Adrenal gland (tissue), 5 donors: Measurements from ENCODE around the gene AOPEP.

Experiments used
- POLR2A ChIP-seq, 2 donors: fragments of 450-650 bp; IDR thresholded peaks; one replicate each; pipeline ENCODE4 v1.6.1; 2017; ENCODE audit warnings: antibody characterized with exemption in 2 of 2, mild to moderate bottlenecking in 2 of 2, moderate library complexity in 1 of 2
- TF ChIP-seq, protein P1 (sequence below), 6 experiments: fragments of 450-650 bp in 4 of 6; fragments of 200-600 bp in 2 of 6; sonication (generic) in 1 of 6; IDR thresholded peaks; 1 replicate in 5 of 6; 2 replicates in 1 of 6; pipeline versions ENCODE4 v1.5.1 to v1.8.0; 2016 to 2021; ENCODE audit warnings: antibody characterized with exemption in 6 of 6, mild to moderate bottlenecking in 2 of 6, moderate library complexity in 1 of 6
- donor health status: DM: no; HTN: no; CAD: no.

DNA sequence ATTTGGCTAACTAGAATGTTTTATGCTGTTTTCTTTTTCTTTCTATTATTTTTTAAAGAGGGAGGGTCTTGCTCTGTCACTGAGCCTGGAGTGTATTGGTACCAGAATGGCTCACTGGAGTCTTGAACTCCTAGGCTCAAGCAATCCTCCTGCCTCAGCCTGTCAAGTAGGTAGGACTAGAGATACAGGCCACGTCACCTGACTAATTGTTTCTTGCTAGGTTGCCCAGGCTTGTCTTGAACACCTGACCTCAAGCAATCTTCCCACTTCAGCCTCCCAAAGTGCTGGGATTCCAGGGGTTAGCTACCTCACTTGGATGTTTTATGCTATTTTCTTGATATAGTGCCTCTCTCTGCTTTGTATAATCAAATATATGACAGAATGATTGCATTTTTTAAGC, 166.2 kb downstream of the AOPEP start:
- no peak for TF ChIP-seq POLR2A (IDR thresholded peaks at IDR 0.05)
- TF ChIP-seq, protein P1, sequence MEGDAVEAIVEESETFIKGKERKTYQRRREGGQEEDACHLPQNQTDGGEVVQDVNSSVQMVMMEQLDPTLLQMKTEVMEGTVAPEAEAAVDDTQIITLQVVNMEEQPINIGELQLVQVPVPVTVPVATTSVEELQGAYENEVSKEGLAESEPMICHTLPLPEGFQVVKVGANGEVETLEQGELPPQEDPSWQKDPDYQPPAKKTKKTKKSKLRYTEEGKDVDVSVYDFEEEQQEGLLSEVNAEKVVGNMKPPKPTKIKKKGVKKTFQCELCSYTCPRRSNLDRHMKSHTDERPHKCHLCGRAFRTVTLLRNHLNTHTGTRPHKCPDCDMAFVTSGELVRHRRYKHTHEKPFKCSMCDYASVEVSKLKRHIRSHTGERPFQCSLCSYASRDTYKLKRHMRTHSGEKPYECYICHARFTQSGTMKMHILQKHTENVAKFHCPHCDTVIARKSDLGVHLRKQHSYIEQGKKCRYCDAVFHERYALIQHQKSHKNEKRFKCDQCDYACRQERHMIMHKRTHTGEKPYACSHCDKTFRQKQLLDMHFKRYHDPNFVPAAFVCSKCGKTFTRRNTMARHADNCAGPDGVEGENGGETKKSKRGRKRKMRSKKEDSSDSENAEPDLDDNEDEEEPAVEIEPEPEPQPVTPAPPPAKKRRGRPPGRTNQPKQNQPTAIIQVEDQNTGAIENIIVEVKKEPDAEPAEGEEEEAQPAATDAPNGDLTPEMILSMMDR (IDR thresholded peaks at IDR 0.05), result no peak
